GM19351 (cell line): ENCODE results near the gene PCMT1.
"Not testable (repeated sequence)": the region's sequence is repeated elsewhere in the genome, so short reads cannot be mapped to it uniquely, and the experiment has no call there.

ENCODE experiments used
- ATAC-seq: cut with Tn5 transposase; IDR thresholded peaks from one replicate; pipeline ENCODE4 v1.9.1; 2021; ENCODE audit warnings: mild to moderate bottlenecking, moderate library complexity; ENCODE audit not compliant: unreplicated experiment

PCMT1 gene

DNA sequence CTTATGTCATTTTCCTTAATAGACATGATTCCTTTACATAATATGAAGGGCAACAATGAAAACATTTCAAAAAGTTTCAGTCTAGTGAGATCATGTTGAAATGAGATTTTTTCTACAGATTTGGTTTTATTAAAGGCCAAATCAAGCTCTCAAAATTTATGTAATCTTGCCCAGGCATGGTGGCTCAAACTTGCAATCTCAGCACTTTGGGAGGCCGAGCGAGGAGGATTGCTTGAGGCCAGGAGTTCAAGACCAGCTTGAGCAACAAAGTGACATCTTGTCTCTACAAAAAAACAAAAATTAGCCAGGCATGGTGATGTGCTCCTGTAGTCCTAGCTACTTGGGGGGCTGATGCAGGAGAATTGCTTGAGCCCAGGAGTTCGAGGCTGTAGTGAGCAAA lies 63.8 kb downstream of the PCMT1 start:
- no peak for ATAC-seq

DNA sequence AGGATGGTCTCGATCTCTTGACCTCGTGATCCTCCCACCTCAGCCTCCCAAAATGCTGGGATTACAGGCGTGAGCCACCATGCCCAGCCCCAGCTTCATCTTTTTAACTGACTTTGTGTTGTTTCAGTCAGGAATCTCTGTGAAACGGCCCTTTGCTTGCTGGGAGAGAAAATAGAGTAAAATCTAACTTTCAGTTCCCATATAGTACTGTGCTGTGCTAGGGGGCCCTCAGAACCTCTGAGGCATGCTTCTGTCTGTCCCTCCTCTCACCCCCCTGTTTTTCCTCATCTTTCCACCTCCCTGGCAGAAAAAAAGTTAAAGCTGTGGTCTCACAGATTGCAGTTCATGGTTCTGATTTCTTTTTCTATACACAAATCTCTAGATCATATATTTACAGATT lies 66.2 kb downstream of the PCMT1 start:
- ATAC-seq = peak; percentile 63

DNA sequence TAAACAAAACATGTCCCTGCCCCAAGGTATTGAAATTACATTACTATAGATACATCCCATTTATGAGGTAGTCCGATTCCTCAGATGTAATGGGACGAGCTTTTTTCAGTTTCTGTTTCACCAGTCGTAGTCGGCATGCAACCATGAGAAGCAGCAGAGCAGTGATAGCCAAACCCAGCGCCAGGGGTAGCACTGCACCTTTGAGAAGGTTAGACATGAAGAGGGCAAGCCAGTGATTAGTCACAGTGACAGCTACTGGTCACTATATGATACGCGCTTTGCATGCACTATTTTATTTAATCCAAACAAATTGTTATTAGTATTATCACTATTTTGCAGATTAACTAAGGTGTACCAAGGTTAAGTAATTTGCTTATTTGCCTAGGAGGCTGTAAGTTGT lies 71.0 kb downstream of the PCMT1 start:
- ATAC-seq = no peak

DNA sequence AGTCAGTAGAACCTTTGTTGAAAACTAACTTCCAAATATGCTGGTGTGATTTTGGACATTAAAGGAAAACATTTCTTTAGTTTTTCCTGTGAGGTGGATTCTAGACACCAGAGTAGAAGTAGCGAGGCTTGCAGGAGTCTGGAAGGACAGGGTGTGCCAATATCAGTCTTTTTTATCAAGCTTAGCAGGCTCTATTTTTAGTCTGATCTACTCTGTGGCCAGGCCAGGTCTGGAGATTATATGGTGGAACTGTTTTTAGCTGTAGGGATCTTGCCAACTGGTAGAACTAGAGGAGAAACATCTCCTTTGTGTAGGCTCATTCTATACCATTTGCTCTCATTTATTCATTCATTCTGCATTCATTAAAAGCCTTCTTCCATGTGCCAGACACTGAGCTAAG lies 72.0 kb downstream of the PCMT1 start:
- ATAC-seq = no peak

DNA sequence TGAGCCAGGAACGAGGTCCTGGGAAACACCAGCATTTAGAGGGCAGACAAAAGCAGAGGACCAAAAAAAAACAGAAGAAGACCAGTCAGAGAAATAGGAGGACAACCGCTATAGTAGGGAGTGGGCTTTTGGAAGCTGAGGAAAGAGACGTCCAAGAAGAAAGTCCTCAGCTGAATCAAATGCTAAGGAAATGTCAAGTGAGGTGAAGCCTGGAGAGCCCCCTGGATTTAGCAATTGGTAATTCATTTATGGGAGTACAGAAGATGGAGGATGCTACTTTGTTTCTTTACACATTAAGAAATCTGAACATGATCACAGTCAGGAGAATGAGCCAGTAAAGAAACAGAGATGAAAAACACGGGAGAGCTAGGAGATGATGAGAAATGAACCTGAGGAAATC lies 73.5 kb downstream of the PCMT1 start:
- no peak for ATAC-seq

DNA sequence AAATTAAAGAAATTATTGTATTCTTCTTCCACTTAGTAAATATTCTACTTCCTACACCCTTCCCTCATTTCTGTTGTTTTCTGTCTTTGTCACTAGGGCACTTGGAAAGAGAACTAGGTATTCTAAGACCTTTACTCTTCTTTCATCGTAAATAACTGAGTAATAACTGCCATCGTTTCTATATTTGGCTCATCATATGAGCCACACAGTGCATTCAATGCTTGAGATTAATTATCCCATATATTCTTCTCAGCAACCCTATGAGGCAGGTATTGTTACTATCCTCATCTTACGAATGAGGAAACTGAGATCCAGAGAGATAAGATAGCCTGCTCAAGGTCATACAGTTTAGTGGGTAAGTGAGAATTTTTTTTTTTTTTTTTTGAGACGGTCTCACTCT lies 75.8 kb downstream of the PCMT1 start:
- ATAC-seq = no peak

DNA sequence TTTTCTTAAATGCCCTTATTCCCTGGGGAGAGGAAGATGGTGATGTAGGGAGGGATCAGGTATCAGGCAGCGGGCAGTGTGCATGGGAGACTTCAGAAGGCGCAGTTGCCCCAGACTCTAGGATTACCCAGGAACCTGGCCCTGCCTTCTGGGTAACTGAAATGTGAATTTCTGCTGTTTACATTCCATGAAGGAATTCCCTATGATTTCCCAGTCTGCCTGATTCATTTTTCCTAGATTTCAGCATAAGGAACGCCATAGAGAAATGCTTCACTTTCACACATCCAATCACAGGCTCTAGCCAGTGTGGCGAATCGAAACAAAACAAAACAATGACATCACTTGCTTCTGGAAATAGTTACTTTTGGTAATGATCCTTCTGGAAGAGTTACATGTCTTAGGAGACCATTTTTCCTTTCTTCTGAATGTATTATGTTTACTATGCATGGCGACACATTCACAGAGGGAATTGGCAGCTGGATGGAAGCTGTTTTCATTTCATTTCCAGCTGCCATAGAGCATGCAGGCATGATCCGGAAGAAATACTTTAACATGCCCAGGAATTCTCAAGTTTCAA lies 81.3 kb downstream of the PCMT1 start:
- no peak for ATAC-seq

DNA sequence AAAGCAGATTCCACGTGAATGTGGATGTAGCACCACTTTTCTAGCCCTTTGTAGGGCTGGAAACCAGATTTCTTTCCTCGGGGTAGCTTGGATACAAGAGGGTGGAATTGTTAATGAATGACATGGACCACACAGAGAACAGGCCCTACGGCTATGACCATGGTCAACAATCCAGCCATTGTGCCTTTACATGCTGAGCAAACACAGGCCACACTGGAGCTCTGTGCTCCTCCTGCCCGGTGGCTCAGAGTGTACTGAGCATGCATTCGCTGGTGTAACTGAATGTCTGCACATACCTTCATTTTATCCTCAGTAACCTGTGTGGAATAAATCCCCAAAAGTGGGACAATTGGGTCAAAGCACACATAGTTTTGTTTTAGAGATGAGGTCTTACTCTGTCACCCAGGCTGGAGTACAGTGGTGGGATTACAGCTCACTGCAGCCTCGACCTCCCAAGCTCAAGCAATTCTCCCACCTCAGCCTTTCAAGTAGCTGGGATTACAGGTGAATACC lies 81.8 kb downstream of the PCMT1 start:
- no peak for ATAC-seq

DNA sequence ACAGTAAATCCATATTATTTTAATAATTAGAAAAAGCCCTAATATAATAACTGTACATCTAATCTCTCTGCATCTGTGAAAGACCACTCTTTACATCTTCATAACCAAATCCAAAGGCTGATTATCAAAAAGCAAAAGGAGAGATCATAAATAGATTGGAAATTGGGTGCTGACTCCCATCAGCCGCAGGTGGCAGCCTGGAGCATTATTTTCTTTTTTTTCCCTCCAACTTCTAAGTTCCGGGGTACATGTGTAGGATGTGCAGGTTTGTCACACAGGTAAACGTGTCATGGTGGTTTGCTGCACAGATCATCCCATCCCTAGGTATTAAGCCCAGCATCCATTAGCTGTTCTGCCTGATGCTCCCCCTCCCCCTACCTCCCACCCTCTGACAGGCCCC lies 84.1 kb downstream of the PCMT1 start:
- no peak for ATAC-seq

DNA sequence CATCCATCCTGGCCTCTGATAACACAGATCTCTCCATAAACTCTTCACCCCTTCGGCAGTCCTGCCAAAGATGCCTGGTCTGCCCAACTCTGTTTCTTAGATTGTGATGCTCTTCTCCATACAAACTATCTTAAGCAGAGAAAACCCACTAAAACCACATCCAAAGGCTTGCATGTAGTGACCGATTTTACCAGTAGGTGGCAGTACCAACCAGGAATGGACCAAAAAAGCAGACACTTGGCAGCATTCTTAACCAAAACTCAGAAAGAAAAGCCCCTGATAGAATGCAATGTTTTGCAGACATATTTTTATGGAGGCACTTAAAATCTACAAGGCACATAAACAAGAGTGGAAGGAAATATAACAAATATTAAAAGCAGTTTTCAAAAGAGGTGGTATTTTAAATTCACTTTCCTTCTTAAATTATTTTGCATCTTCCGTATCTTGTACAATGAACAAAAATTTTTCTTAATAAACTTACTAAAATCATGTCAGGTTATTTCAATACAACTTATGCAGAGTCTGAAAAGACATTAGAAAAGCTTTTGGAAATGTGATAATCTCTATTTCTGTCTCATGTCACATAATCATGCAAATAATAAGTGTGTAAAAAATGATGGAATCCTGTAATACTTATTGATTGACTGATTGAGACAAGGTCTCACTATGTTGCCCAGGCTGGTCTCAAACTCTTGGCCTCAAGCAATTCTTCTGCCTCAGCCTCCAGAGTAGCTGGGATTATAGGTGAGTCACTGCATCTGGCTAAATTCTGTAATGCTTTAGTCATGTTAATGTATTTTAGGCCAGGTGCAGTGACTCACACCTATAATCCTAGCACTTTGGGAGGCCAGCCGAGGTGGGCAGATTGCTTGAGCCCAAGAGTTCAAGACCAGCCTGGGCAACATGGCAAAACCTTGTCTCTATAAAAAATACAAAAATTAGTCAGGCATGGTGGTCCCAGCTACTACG lies 85.3 kb downstream of the PCMT1 start:
- ATAC-seq = no peak

DNA sequence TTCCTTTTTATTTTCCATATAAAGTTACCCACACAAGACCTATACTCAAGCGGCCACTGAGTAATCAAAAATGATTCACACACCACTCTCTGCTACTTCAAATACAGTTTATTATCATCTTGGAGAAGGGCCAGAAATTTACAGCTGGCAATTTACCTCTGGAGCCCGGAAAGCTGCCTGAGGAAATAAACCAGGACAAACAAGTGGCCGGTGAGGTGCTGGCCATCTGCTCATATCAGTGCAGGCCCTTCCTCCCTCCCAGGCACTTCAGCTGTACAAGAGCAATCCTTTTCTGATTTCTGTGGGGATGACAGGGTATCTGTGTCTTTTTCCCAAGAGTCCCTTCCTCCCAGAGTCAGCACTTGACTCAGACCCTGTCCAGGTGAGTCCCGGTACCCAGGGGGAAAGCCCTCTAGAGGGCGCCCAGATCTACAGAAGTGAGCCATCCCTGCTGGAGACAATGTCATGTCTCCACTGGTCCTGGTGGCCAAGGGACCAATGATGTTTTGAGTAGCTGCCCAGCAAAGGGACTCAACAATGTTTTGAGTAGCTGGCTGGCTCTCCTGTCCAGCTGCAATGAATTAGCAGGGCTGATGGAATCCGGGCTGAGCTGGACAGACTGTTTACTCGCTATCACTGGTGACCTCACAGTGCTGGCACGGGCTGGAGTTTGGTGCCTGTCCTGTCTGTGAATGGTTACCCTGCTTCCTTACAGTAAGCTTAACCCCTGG lies 91.0 kb downstream of the PCMT1 start:
- no peak for ATAC-seq

DNA sequence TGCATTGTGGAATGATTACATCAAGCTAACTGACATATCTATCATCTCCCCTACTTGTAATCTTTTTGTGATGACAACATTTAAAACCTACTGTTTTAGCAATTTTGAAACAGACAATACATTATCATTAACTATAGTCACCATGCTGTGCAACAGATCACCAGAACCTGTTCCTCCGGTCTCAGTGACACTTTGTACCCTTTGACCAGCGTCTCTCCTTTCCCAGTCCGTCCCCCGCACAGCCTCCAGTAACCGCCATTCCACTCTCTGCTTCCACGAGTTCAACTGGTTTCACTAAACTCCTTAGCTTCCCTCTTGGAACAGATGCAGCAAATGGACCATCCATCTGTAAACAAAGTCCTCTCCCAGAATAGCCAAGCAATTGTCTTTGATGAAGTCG lies 92.8 kb downstream of the PCMT1 start:
- no peak for ATAC-seq

DNA sequence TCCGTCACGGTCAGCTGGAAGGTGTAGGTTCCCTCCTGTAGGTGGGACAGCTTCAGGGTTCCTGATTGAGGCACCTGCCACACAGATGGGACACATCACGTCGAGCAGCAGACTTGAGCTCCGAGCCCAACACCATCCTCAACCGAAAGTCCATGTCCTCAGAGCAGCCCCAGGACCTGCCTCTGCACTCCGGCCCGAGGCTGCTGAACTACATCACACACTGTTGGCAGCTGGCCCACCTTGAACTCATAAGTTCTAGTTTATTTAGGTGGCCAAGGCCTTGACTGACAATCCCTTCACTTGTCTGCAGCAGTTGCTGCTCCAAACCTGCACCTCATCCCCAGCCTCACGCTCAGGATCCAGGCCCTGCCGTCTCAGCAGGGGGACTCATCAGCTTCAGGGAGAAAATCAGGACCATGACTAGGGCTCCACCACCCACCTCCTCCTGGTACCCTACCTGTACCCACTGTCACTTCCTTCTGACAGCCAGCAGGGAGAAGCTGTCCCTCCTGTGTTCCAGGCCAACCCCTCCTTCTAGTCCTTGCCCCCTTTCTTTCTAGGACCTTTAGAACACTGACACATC lies 93.6 kb downstream of the PCMT1 start:
- no peak for ATAC-seq

DNA sequence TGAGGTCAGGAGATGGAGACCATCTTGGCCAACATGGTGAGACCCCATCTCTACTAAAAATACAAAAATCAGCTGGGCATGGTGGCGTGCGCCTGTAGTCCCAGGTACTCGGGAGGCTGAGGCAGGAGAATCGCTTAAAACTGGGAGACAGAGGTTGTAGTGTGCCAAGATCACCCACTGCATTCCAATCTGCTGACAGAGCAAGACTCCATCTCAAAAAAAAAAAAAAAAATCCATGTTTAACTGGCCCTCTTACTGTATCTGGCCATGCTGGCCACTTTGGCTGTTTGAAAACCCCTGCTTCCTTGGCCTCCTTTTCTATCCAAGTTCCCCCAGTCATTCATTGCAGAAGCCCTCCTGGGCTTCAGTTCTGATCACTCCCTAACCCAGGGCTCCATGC lies 94.5 kb downstream of the PCMT1 start:
- not testable (repeated sequence) for ATAC-seq

DNA sequence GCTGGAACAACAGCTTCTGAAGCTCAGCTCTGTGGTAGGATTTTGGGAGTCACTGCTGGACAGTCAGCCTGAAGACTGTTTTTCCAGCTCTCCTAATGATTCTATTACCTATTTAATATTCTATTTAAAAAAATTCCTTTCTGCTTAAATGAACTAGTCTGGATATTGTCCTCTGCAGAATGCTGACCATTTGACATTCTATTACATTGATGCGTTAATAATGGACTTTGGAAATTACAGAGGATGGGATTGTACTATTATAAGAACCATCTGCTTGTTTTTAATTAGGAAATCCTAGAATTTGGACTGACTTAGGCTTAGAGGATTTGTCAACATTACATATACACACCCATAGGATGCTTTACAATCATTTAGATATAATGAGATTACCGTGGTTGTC lies 94.9 kb downstream of the PCMT1 start:
- ATAC-seq = no peak

DNA sequence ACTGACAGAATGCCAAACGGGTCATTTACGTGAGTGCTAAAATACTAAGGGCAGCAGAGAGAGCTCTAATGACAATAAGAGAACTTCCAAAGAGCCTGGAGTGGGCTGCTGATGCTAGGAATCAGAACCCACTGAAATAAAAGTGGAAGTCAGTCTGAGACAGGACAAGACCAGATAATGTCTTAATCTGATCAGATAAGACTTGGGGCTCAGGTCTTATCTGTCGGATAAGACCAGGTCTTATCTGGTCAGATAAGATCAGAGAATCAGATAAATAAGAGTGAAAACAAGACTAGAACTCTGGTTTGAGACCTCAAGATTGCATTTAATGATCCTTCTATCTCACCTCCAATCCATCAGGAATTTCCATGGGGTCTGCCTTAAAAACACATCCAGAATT lies 96.0 kb downstream of the PCMT1 start:
- no peak for ATAC-seq

DNA sequence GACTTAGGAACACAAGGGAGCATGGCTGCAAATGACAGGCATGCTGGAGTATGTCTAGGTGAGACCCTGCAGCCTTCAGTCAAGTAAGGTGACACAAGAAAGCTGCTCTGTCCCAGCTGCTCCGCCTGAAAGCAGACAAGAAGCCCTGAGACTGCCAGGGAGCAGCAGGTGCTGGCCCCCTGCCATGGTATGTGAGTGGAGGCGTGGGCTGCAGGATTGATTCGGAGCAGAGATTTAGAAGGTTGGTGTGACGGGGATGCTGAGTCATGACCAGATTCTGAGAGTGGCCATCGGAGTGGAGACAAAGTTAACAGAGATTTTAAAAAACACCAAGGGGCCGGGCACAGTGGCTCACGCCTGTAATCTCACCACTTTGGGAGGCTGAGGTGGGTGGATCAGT lies 96.8 kb downstream of the PCMT1 start:
- ATAC-seq = no peak

DNA sequence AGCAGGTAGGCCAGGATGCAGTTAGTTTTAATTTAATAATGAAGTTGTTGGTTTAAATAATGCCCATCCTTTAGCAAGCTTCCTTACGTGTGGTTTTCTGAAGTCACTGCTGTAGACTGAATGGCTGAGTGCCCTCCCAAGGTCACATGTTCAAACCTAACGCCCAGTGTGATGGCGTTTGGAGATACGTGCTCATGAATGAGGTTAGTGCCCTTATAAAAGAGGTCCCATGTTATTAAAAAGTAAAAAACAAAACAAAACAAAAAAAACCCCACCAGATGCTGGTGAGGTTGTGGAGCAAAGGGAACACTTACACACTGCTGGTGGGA lies 98.4 kb downstream of the PCMT1 start:
- no peak for ATAC-seq

DNA sequence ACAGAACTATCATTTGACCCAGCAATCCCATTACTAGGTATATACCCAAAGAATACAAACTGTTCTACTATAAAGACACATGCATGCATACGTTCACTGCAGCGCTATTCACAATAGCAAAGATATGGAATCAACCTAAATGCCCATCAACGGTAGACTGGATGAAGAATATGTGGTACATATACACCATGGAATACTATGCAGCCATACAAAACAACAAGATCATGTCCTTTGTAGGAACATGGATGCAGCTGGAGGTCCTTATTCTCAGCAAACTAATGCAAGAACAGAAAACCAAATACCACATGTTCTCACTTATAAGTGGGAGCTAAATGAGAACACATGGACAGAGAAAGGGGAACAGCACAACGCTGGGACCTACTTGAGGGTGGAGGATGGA lies 98.8 kb downstream of the PCMT1 start:
- ATAC-seq = not testable (repeated sequence)

DNA sequence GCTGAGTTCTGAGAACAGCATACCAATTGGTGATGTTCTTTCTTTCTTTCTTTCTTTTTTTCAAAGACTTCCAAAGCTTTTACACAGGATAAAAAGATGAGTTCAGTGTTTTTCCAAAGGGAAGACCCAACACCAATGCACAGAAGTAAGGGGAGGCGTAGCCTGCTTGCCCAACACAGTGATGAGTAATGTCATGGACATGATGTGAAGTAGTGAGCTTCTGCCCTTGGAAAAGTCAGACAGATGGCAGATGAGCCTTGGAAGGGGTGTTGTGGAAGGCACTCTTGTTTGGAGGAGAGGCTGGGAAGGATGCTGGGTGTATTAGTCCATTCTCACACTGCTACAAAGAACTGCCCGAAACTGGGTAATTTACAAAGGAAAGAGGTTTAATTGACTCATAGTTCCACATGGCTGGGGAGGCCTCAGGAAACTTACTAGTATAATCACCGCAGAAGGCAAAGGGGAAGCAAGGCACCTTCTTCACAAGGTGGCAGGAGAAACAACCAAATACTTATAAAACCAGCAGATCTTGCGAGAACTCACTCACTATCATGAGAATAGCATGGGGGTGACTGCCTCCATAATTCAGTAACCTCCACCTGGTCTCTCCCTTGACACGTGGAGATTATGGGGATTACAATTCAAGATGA lies 102.0 kb downstream of the PCMT1 start:
- no peak for ATAC-seq

DNA sequence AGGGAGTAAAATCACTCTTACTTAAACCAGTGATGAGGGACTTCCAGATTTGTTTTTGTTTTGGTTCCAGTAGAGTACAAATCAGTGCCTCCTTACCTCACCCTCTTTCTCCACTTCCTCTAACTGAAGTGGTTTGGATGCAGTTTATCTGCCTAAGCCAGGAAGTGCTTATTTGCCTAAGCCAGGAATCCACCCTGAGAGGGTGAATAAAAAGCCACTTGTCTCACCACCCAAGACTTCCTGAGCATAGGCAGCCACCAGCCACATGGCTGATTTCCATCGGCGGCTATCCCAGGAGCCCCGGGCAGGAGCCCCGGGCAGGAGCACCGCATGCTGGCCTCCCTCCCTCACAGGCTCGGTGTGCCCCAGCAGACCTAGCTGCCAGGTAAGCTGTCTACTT lies 102.6 kb downstream of the PCMT1 start:
- ATAC-seq = peak; percentile 66
